Skeletal muscle satellite cell (primary cell): ENCODE data around the gene CAPNS1. TPM values are rescaled to one million over a fixed set of nuclear protein-coding genes. Genes with fewer than 3 reads are reported as not detected.
A peak's percentile ranks its signal among the peaks of the same experiment; 100 is the strongest.

ENCODE experiments used
- H3K27me3 ChIP-seq: 2 replicates; pipeline ENCODE4 v1.7.0; 2013; ENCODE audit warnings: low read length; ENCODE audit not compliant: control insufficient read depth, insufficient read depth
- H3K36me3 ChIP-seq: 2 replicates; pipeline ENCODE4 v1.7.0; 2013; ENCODE audit warnings: mild to moderate bottlenecking, control low read depth, low read length; ENCODE audit not compliant: insufficient read depth
- H3K4me1 ChIP-seq: 2 replicates; pipeline ENCODE4 v1.7.0; 2013; ENCODE audit warnings: low read length; ENCODE audit not compliant: control insufficient read depth, insufficient read depth
- H3K4me2 ChIP-seq: 2 replicates; pipeline ENCODE4 v1.7.0; 2013; ENCODE audit warnings: mild to moderate bottlenecking, low read length
- H3K4me3 ChIP-seq: 2 replicates; pipeline ENCODE4 v1.7.0; 2013; ENCODE audit warnings: low read length
- H3K9ac ChIP-seq: 2 replicates; pipeline ENCODE4 v1.7.0; 2013; ENCODE audit warnings: mild to moderate bottlenecking, low read depth, low read length, moderate library complexity
- H3K9me3 ChIP-seq: replicated peaks from 2 replicates; pipeline ENCODE4 v1.7.0; 2013; ENCODE audit warnings: mild to moderate bottlenecking, control low read depth, low read length
- total RNA-seq: library from RNA; depleted of rRNA; stranded (reverse); fragments of >200 nt; gene quantifications from 2 replicates; pipeline ENCODE4 v1.2.3, GENCODE V29; 2012; rRNA removed

Gene CAPNS1
- total RNA-seq: 257 and 281 TPM in 2 replicates

GRCh38 chr19:36139473-36140303 is at the start of gene CAPNS1:
Gene CAPNS1, plus strand, starts transcription at chr19:36140066. Its CDS starts 946 bp downstream, at chr19:36141012.
- peaks cover 31% of the 10 kb centered on the region for H3K36me3 ChIP-seq
- H3K9me3 ChIP-seq: no peaks in the 10 kb centered on the region
- peak within 1 kb of the TSS; percentile 100 for H3K9ac ChIP-seq
- peaks cover 33% of the 10 kb centered on the region for H3K4me1 ChIP-seq
- H3K27me3 ChIP-seq: no peaks in the 10 kb centered on the region
- peak within 1 kb of the TSS; percentile 100 for H3K4me3 ChIP-seq
- peak within 1 kb of the TSS; percentile 100 for H3K4me2 ChIP-seq

GRCh38 chr19:36090910-36091695 is 48.8 kb upstream of the CAPNS1 start:
- Histone ChIP-seq H3K9me3 (no peaks in the 10 kb centered on the region), H3K4me1 (no peaks in the 10 kb centered on the region), H3K36me3 (peaks cover 18% of the 10 kb centered on the region), H3K27me3 (no peaks in the 10 kb centered on the region), H3K9ac (no peak overlapping the region), H3K4me2 (no peak overlapping the region), H3K4me3 (no peak overlapping the region)

DNA sequence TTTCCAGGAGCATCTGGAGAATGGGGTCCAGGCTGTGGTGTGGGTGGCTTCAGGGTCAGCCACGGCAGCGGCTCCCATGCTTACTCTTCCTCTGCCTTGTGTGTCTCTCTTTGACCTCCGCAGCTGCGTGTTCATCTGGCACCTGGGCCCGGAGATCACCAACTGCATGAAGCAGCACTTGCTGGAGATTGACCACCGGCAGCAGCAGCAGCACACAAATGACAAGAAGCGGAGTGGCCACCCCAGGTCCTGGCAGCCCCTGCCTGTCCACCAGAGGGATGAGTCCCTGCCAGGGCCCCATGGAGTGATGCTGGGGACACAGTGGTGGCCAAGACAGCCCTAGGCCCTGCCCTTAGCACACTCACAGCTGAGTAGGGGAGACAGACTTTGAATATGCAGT is 47.3 kb upstream of the CAPNS1 start:
- H3K36me3 ChIP-seq: peaks cover 15% of the 10 kb centered on the region
- no peak overlapping the region for H3K4me3 ChIP-seq
- no peak overlapping the region for H3K9ac ChIP-seq
- H3K4me2 ChIP-seq: no peak overlapping the region
- no peaks in the 10 kb centered on the region for H3K4me1 ChIP-seq
- H3K9me3 ChIP-seq: no peaks in the 10 kb centered on the region
- H3K27me3 ChIP-seq: no peaks in the 10 kb centered on the region

- H3K36me3 ChIP-seq: peaks cover 15% of the 10 kb centered on the region
- H3K27me3 ChIP-seq: no peaks in the 10 kb centered on the region
- no peak overlapping the region for H3K9ac ChIP-seq
- no peak overlapping the region for H3K4me3 ChIP-seq
- no peaks in the 10 kb centered on the region for H3K4me1 ChIP-seq
- no peaks in the 10 kb centered on the region for H3K9me3 ChIP-seq
- no peak overlapping the region for H3K4me2 ChIP-seq
Measured at GRCh38 chr19:36093146-36093662, 46.7 kb upstream of the CAPNS1 start.

- Histone ChIP-seq H3K9me3 (no peaks in the 10 kb centered on the region), H3K27me3 (no peaks in the 10 kb centered on the region), H3K9ac (no peak overlapping the region), H3K4me1 (no peaks in the 10 kb centered on the region), H3K4me3 (no peak overlapping the region), H3K4me2 (no peak overlapping the region), H3K36me3 (peaks cover 15% of the 10 kb centered on the region)
Measured at GRCh38 chr19:36093687-36094086, 46.2 kb upstream of the CAPNS1 start.

DNA sequence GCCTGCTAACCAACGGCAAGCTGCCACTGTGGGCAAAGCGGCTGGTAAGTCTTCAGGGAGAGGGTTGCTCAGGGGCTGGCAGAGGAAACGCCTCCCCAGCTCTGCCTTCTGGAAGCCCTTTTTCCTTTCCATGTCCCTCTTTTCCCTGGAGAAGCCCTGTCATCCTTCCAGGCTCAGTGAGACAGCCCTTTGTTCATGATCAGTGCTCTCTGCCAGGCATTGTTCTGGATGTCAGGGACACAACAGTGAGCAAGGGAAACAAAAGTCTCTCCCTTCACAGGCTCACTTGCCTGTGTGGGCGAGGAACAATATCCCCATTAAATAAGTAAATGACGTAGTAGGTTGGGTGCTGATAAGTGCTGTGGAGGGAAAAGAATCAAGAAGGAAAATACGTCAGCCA is 42.8 kb upstream of the CAPNS1 start:
- no peaks in the 10 kb centered on the region for H3K9me3 ChIP-seq
- peaks cover 10% of the 10 kb centered on the region for H3K36me3 ChIP-seq
- no peak overlapping the region for H3K4me3 ChIP-seq
- H3K4me2 ChIP-seq: no peak overlapping the region
- no peak overlapping the region for H3K9ac ChIP-seq
- H3K27me3 ChIP-seq: no peaks in the 10 kb centered on the region
- H3K4me1 ChIP-seq: no peaks in the 10 kb centered on the region

GRCh38 chr19:36099166-36099785 is 40.6 kb upstream of the CAPNS1 start:
- no peaks in the 10 kb centered on the region for H3K9me3 ChIP-seq
- H3K36me3 ChIP-seq: peaks cover 19% of the 10 kb centered on the region
- no peak overlapping the region for H3K4me2 ChIP-seq
- no peak overlapping the region for H3K9ac ChIP-seq
- H3K4me3 ChIP-seq: no peak overlapping the region
- H3K4me1 ChIP-seq: no peaks in the 10 kb centered on the region
- no peaks in the 10 kb centered on the region for H3K27me3 ChIP-seq

DNA sequence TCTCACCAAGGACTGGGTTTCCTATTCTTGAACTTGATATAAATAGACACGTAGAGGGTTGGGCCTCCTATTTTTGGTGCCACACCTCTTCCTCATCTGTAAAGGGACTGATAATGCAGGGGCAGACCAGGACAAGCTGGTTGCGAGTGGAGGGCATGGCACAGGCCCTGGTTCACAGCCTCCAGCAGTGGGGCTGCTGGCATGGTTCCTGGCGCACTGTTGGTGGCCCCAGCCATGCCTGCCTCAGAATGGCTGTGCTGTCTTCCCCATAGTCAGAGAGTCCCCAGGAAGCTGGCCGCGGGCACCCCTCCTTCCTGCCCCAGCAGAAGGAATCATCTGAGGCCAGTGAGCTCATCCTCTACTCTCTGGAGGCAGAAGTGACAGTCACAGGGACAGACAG is 39.4 kb upstream of the CAPNS1 start:
- Histone ChIP-seq H3K4me3 (no peak overlapping the region), H3K4me1 (no peaks in the 10 kb centered on the region), H3K9ac (no peak overlapping the region), H3K4me2 (no peak overlapping the region), H3K36me3 (peaks cover 23% of the 10 kb centered on the region), H3K9me3 (no peaks in the 10 kb centered on the region), H3K27me3 (no peaks in the 10 kb centered on the region)

GRCh38 chr19:36101550-36102327 is 38.1 kb upstream of the CAPNS1 start:
- Histone ChIP-seq H3K27me3 (no peaks in the 10 kb centered on the region), H3K4me3 (no peak overlapping the region), H3K4me1 (no peaks in the 10 kb centered on the region), H3K36me3 (peaks cover 23% of the 10 kb centered on the region), H3K9me3 (no peaks in the 10 kb centered on the region), H3K4me2 (no peak overlapping the region), H3K9ac (no peak overlapping the region)

DNA sequence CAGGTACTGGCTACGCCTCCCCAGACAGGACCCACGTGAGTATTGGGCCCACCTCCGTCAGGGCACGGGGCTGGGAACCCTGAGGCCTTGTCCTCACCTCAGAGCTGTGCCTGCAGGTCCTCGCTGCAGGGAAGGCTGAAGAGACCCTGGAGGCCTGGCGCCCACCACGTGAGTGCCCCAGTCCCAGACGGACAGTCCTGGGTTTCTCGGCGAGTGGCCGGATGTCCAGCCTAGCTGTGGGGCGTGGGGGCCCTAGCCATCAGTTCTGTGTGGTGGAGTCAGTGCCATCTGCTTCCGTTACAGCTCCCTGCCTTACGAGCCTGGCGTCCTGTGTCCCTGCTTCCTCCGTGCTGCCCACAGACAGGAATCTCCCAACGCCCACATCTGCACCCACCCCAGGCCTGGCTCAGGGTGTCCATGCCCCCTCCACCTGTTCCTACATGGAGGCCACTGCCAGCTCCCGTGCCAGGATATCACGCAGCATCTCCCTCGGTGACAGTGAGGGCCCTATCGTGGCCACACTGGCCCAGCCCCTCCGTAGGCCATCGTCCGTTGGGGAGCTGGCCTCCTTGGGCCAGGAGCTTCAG is 36.7 kb upstream of the CAPNS1 start:
- H3K36me3 ChIP-seq: peaks cover 27% of the 10 kb centered on the region
- no peak overlapping the region for H3K9ac ChIP-seq

More for the DNA sequence above, 36.7 kb upstream of the CAPNS1 start:
- Histone ChIP-seq H3K4me1 (no peaks in the 10 kb centered on the region), H3K4me2 (no peak overlapping the region), H3K27me3 (no peaks in the 10 kb centered on the region), H3K9me3 (no peaks in the 10 kb centered on the region), H3K4me3 (no peak overlapping the region)
